K562 (cell line): ENCODE results near the gene SPATC1L. TPM values are rescaled to one million over a fixed set of nuclear protein-coding genes. Genes with fewer than 3 reads are reported as not detected.

Experiments
- CEBPG ChIP-seq, 3 experiments: fragments of 200-800 bp in 1 of 3; sonication (Bioruptor generic) in 1 of 3; sonication (generic) in 1 of 3; formaldehyde crosslinking in 1 of 3; IDR thresholded peaks in 2 of 3; conservative IDR thresholded peaks in 1 of 3; 2 replicates each; pipeline versions ENCODE4 v1.6.1 to v1.8.0; 2016 to 2022; ENCODE audit warnings: missing compliant biosample characterization in 2 of 3, missing genetic modification characterization in 2 of 3, mild to moderate bottlenecking in 1 of 3, missing genetic modification reagents in 1 of 3
- CUX1 ChIP-seq: fragments of 200-800 bp; sonication (Bioruptor generic); IDR thresholded peaks from 2 replicates; pipeline ENCODE4 v1.6.1; 2016; ENCODE audit warnings: missing genetic modification characterization, missing compliant biosample characterization
- EHMT2 ChIP-seq: fragments of 450-650 bp; IDR thresholded peaks from 2 replicates; pipeline ENCODE4 v1.6.1; 2018; ENCODE audit warnings: antibody characterized with exemption
- FUS ChIP-seq: fragments of 200-400 bp; formaldehyde crosslinking; optimal IDR thresholded peaks from 2 replicates; pipeline ENCODE3; 2017; ENCODE audit warnings: low read depth, low read length
- GATAD2A ChIP-seq: fragments of 450-650 bp; IDR thresholded peaks from 2 replicates; pipeline ENCODE4 v1.6.1; 2017
- HDAC2 ChIP-seq: fragments of 450-650 bp; IDR thresholded peaks from 2 replicates; pipeline ENCODE4 v1.6.1; 2016; ENCODE audit warnings: mild to moderate bottlenecking
- KLF1 ChIP-seq: fragments of 450-650 bp; IDR thresholded peaks from 2 replicates; pipeline ENCODE4 v1.6.1; 2016; ENCODE audit warnings: missing genetic modification characterization, missing compliant biosample characterization
- KLF6 ChIP-seq: fragments of 250-450 bp; sonication (Bioruptor Pico); IDR thresholded peaks from 2 replicates; pipeline ENCODE4 v1.4.0; 2020; ENCODE audit warnings: mild to moderate bottlenecking, moderate library complexity, borderline replicate concordance
- MTA3 ChIP-seq: fragments of 450-650 bp; formaldehyde crosslinking; IDR thresholded peaks from 2 replicates; pipeline ENCODE4 v1.6.1; 2017; ENCODE audit warnings: mild to moderate bottlenecking, borderline replicate concordance
- POLR2B ChIP-seq: fragments of 450-650 bp; IDR thresholded peaks from 2 replicates; pipeline ENCODE4 v1.6.1; 2018; ENCODE audit warnings: low read depth; ENCODE audit not compliant: partially characterized antibody
- RBM39 ChIP-seq: fragments of 200-400 bp; formaldehyde crosslinking; optimal IDR thresholded peaks from 2 replicates; pipeline ENCODE3; 2018; ENCODE audit warnings: low read depth, low read length
- SNRNP70 ChIP-seq: fragments of 200-400 bp; formaldehyde crosslinking; optimal IDR thresholded peaks from 2 replicates; pipeline ENCODE3; 2017; ENCODE audit warnings: low read depth, low read length
- TAF15 ChIP-seq: fragments of 200-400 bp; formaldehyde crosslinking; IDR thresholded peaks from 2 replicates; pipeline ENCODE4 v1.6.1; 2017; ENCODE audit warnings: mild to moderate bottlenecking, low read depth, low read length, moderate library complexity
- TBL1XR1 ChIP-seq, 2 experiments: IDR thresholded peaks; 2 replicates each; pipeline ENCODE4 v1.6.1; 2012; ENCODE audit warnings: improper control_type of control experiment in 2 of 2, low read length in 2 of 2, mild to moderate bottlenecking in 1 of 2
- ZBTB34 ChIP-seq: fragments of 250-450 bp; sonication (Bioruptor Pico); IDR thresholded peaks from 2 replicates; pipeline ENCODE4 v1.8.0; 2021; ENCODE audit warnings: mild to moderate bottlenecking, moderate library complexity
- ZNF165 ChIP-seq: fragments of 250-450 bp; sonication (Bioruptor Pico); IDR thresholded peaks from 2 replicates; pipeline ENCODE4 v1.4.0; 2020; ENCODE audit warnings: borderline replicate concordance
- ZNF592 ChIP-seq: fragments of 450-650 bp; IDR thresholded peaks from 2 replicates; pipeline ENCODE4 v1.6.1; 2017; ENCODE audit warnings: antibody characterized with exemption, mild to moderate bottlenecking
- polyA plus RNA-seq, 8 experiments: library from polyadenylated mRNA; depleted of rRNA in 4 of 8; stranded (reverse) in 5 of 8; unstranded in 3 of 8; fragments of >200 nt; fragmentation: Nextera tagmentation in 2 of 8; fragmentation: Illumina TruSeq in 1 of 8; extraction: Ambion mirVana in 2 of 8; extraction: Trizol in 1 of 8; gene quantifications; 2 replicates each; pipeline versions ENCODE4 v1.2.1 to v1.2.3, GENCODE V29; 2011 to 2014; ENCODE audit warnings: inconsistent platforms in 1 of 8, missing spikeins in 1 of 8
- total RNA-seq, 7 experiments: library from RNA; depleted of rRNA in 6 of 7; stranded (reverse); fragments of >200 nt in 6 of 7; fragmentation: Illumina TruSeq in 2 of 7; extraction: Trizol in 2 of 7; gene quantifications; 2 replicates each; pipeline versions ENCODE4 v1.2.1 to v1.2.3, GENCODE V29; 2011 to 2021; ENCODE audit warnings: low replicate concordance in 1 of 7

Gene SPATC1L
- total and polyA plus RNA-seq, 9 of the 15 experiments (the other 6 are each of a cell fraction or from before 2014, with no cell fraction given), result 0.14 to 121 (median 34.0) TPM; not detected in 1

- TF ChIP-seq CEBPG (CRISPR knock-in tag; IDR thresholded peaks at IDR 0.05) (no peak; the same call in 1 of the 2 replicates), CEBPG (tag; conservative IDR thresholded peaks at IDR 0.05 in 1 of 2, IDR thresholded peaks at IDR 0.05 in 1 of 2) (no peak), ZNF165 (CRISPR knock-in tag) (no peak), GATAD2A (no peak; the same call in 1 of the 2 replicates), POLR2B (peak; percentile 59), EHMT2 (no peak), HDAC2 (no peak), KLF6 (CRISPR knock-in tag) (no peak), SNRNP70 (no peak), KLF1 (tag) (no peak), ZNF592 (no peak; the same call in 1 of the 2 replicates), ZBTB34 (CRISPR knock-in tag) (no peak), TBL1XR1 (IDR thresholded peaks at IDR 0.05; ENCODE audit: low read length in 2 of 2) (no peak), RBM39 (no peak), MTA3 (no peak; the same call in 1 of the 2 replicates), CUX1 (CRISPR knock-in tag) (no peak), TAF15 (no peak), FUS (no peak)
These were observed 45.1 kb upstream of the SPATC1L start (continued) for GRCh38 chr21:46229133-46229922.
